ENCODE data around the gene TMEFF2. TPM values are rescaled to one million over a fixed set of nuclear protein-coding genes. Genes with fewer than 3 reads are reported as not detected.

Gene TMEFF2
- total and polyA plus RNA-seq, 2 of the 8 experiments (the other 6 are each of a cell fraction or from before 2014, with no cell fraction given), result 0.91 to 3.7 TPM

- no peak for TF ChIP-seq CHD2 (IDR thresholded peaks at IDR 0.05; ENCODE audit: low read length)
- TF ChIP-seq SAP30 (IDR thresholded peaks at IDR 0.05; ENCODE audit: insufficient read depth, insufficient replicate concordance, low read length), result no peak
- TF ChIP-seq POLR2AphosphoS5 (IDR thresholded peaks at IDR 0.05; ENCODE audit: low read depth, low read length), result no peak
- no peak for TF ChIP-seq BRCA1 (IDR thresholded peaks at IDR 0.05; ENCODE audit: low read depth, low read length)
- no peak for TF ChIP-seq CTCF (IDR thresholded peaks at IDR 0.05; ENCODE audit: control extremely low read depth in 1 of 3, insufficient read depth in 1 of 3, low read depth in 1 of 3, low read length in 3 of 3)
These were observed 67.3 kb downstream of the TMEFF2 start (continued) for GRCh38 chr2:192127434-192127833.

Measured in H1 (cell line).